ENCODE results near the gene MDFI.

Gene MDFI

DNA sequence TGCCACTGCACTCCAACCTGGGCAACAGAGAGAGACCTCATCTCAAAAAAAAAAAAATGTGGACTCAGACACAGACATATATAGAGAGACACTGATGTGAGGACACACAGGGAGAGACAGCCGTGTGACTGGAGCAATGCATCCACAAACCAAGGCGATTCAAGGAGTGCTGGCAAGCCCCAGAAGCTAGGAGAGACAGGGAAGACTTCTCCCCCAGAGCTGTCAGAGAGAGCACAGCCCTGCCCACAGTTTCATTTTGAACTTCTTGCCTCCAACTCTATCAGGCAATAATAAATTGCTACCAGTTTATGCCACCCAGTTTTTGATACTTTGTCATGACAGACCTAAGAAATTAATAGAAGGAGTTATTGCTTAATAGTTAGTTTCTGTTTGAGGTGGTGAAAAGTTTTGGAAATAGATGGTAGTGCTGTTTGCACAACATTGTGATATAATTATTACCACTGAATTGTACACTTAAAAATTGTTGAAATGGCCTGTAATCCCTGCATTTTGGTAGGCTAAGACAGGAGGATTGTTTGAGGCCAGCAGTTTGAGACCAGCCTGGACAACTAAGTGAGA lies 5.1 kb upstream of the MDFI start:
- no peak for DNase-seq (ENCODE audit: low read depth in 1 of 2, low spot score in 1 of 2)
- no peak overlapping the region for H3K4me3 ChIP-seq (replicated peaks; ENCODE audit: insufficient read depth, low read length)
- TF ChIP-seq SPI1 (IDR thresholded peaks at IDR 0.05; ENCODE audit: borderline replicate concordance, low read depth): no peak
- TF ChIP-seq, protein P1, sequence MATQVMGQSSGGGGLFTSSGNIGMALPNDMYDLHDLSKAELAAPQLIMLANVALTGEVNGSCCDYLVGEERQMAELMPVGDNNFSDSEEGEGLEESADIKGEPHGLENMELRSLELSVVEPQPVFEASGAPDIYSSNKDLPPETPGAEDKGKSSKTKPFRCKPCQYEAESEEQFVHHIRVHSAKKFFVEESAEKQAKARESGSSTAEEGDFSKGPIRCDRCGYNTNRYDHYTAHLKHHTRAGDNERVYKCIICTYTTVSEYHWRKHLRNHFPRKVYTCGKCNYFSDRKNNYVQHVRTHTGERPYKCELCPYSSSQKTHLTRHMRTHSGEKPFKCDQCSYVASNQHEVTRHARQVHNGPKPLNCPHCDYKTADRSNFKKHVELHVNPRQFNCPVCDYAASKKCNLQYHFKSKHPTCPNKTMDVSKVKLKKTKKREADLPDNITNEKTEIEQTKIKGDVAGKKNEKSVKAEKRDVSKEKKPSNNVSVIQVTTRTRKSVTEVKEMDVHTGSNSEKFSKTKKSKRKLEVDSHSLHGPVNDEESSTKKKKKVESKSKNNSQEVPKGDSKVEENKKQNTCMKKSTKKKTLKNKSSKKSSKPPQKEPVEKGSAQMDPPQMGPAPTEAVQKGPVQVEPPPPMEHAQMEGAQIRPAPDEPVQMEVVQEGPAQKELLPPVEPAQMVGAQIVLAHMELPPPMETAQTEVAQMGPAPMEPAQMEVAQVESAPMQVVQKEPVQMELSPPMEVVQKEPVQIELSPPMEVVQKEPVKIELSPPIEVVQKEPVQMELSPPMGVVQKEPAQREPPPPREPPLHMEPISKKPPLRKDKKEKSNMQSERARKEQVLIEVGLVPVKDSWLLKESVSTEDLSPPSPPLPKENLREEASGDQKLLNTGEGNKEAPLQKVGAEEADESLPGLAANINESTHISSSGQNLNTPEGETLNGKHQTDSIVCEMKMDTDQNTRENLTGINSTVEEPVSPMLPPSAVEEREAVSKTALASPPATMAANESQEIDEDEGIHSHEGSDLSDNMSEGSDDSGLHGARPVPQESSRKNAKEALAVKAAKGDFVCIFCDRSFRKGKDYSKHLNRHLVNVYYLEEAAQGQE (IDR thresholded peaks at IDR 0.05; ENCODE audit: insufficient replicate concordance, low read depth): no peak
- no peak for TF ChIP-seq GABPA (IDR thresholded peaks at IDR 0.05; ENCODE audit: low read depth)
- H3K27me3 ChIP-seq (ENCODE audit: insufficient read depth, poor library complexity, severe bottlenecking): peaks cover 16% of the 10 kb centered on the region
- H3K27ac ChIP-seq (replicated peaks): no peak overlapping the region

DNA sequence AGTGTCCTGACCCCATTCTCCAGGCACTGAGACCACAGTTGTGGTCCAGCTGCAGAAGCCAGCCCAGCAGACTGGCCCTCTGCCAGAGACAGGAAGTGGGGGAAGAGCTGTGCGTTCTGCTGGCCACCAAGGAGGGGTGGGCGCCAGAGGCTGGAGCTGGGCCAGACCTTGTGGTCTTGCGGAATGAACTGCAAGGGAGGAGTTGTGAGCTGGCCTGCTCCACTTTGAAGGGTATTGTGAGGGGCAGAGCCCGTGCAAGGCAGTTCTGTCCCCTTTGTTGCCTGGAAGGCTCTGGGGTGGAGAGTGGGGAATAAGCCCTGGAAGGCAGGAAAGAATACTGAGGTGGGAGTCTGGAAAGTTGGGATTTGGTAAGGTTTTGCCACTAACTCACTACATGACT lies 3.6 kb upstream of the MDFI start:
- TF ChIP-seq POLR2AphosphoS5 (IDR thresholded peaks at IDR 0.05; ENCODE audit: low read depth): no peak
- TF ChIP-seq, protein P2, sequence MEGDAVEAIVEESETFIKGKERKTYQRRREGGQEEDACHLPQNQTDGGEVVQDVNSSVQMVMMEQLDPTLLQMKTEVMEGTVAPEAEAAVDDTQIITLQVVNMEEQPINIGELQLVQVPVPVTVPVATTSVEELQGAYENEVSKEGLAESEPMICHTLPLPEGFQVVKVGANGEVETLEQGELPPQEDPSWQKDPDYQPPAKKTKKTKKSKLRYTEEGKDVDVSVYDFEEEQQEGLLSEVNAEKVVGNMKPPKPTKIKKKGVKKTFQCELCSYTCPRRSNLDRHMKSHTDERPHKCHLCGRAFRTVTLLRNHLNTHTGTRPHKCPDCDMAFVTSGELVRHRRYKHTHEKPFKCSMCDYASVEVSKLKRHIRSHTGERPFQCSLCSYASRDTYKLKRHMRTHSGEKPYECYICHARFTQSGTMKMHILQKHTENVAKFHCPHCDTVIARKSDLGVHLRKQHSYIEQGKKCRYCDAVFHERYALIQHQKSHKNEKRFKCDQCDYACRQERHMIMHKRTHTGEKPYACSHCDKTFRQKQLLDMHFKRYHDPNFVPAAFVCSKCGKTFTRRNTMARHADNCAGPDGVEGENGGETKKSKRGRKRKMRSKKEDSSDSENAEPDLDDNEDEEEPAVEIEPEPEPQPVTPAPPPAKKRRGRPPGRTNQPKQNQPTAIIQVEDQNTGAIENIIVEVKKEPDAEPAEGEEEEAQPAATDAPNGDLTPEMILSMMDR (IDR thresholded peaks at IDR 0.05; ENCODE audit: insufficient read depth, low read length): no peak
- no peak for TF ChIP-seq SPI1 (IDR thresholded peaks at IDR 0.05; ENCODE audit: borderline replicate concordance, low read depth)
- no peak for TF ChIP-seq GABPA (IDR thresholded peaks at IDR 0.05; ENCODE audit: low read depth)
- TF ChIP-seq, protein P1 (IDR thresholded peaks at IDR 0.05; ENCODE audit: insufficient replicate concordance, low read depth): no peak
- H3K4me3 ChIP-seq (replicated peaks; ENCODE audit: insufficient read depth, low read length): no peak overlapping the region
- peaks cover 31% of the 10 kb centered on the region for H3K27me3 ChIP-seq (ENCODE audit: insufficient read depth, poor library complexity, severe bottlenecking)
- no peak overlapping the region for H3K27ac ChIP-seq (replicated peaks)
- no peak for DNase-seq (ENCODE audit: low read depth in 1 of 2, low spot score in 1 of 2)

DNA sequence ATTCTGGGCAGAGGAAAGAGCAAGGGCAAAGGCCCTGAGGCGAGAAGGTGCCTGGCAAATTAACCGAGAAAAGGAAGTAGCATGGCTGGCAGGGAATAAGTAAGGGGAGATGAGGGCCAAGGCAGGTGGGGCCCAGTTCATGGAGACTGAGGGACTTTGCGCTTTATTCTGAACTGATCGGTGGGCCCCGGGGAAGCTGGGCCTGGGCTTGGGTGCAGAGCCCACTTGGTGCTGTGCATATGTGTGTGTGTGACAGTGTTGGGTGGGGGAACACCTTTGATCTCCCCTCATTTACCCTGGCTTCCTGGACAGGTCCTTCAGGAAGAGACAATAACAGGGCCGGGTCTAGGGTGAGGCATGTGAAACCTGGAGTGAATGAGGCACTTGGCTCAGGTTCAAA lies 2.9 kb upstream of the MDFI start:
- Histone ChIP-seq H3K27ac (replicated peaks) (no peak overlapping the region), H3K27me3 (ENCODE audit: insufficient read depth, poor library complexity, severe bottlenecking) (peaks cover 38% of the 10 kb centered on the region)

More for the DNA sequence above, 2.9 kb upstream of the MDFI start:
- H3K4me3 ChIP-seq (replicated peaks; ENCODE audit: insufficient read depth, low read length): no peak overlapping the region
- TF ChIP-seq GABPA (IDR thresholded peaks at IDR 0.05; ENCODE audit: low read depth) (no peak), SPI1 (IDR thresholded peaks at IDR 0.05; ENCODE audit: borderline replicate concordance, low read depth) (no peak), POLR2AphosphoS5 (IDR thresholded peaks at IDR 0.05; ENCODE audit: low read depth) (no peak)
- TF ChIP-seq, protein P1 (IDR thresholded peaks at IDR 0.05; ENCODE audit: insufficient replicate concordance, low read depth): no peak
- TF ChIP-seq, protein P2 (IDR thresholded peaks at IDR 0.05; ENCODE audit: insufficient read depth, low read length): no peak
- no peak for DNase-seq (ENCODE audit: low read depth in 1 of 2, low spot score in 1 of 2)

All from HL-60 (cell line).